HG02885 (cell line): ENCODE measurements around the gene MPPED2.

ENCODE experiments used
- ATAC-seq: cut with Tn5 transposase; IDR thresholded peaks from one replicate; pipeline ENCODE4 v1.9.1; 2021; ENCODE audit warnings: mild to moderate bottlenecking; ENCODE audit not compliant: unreplicated experiment, poor library complexity

MPPED2 gene

GRCh38 chr11:30458541-30458940 is 127.6 kb downstream of the MPPED2 start:
- no peak for ATAC-seq

GRCh38 chr11:30457087-30457486 is 129.1 kb downstream of the MPPED2 start:
- ATAC-seq, result no peak

- ATAC-seq, result no peak
Measured at GRCh38 chr11:30455025-30455424, 131.1 kb downstream of the MPPED2 start.

- no peak for ATAC-seq
Measured at GRCh38 chr11:30454541-30454940, 131.6 kb downstream of the MPPED2 start.

GRCh38 chr11:30454111-30454510 is 132.0 kb downstream of the MPPED2 start:
- no peak for ATAC-seq

GRCh38 chr11:30453705-30454104 is 132.4 kb downstream of the MPPED2 start:
- ATAC-seq, result no peak

GRCh38 chr11:30452842-30453241 is 133.3 kb downstream of the MPPED2 start:
- ATAC-seq, result no peak

GRCh38 chr11:30452114-30452513 is 134.0 kb downstream of the MPPED2 start:
- no peak for ATAC-seq

GRCh38 chr11:30451626-30452025 is 134.5 kb downstream of the MPPED2 start:
- no peak for ATAC-seq

GRCh38 chr11:30451167-30451566 is 135.0 kb downstream of the MPPED2 start:
- ATAC-seq, result no peak

GRCh38 chr11:30447058-30447640 is 139.0 kb downstream of the MPPED2 start:
- ATAC-seq, result no peak

- ATAC-seq, result no peak
Measured at GRCh38 chr11:30446520-30446919, 139.6 kb downstream of the MPPED2 start.

- ATAC-seq, result no peak
Measured at GRCh38 chr11:30445056-30445455, 141.1 kb downstream of the MPPED2 start.

- ATAC-seq, result no peak
Measured at GRCh38 chr11:30440510-30440909, 145.6 kb downstream of the MPPED2 start.

GRCh38 chr11:30436801-30437200 is 149.4 kb downstream of the MPPED2 start:
- ATAC-seq, result no peak

- no peak for ATAC-seq
Measured at GRCh38 chr11:30435488-30435887, 150.7 kb downstream of the MPPED2 start.

GRCh38 chr11:30434901-30435300 is 151.3 kb downstream of the MPPED2 start:
- ATAC-seq, result no peak

- ATAC-seq, result no peak
Measured at GRCh38 chr11:30433831-30434230, 152.3 kb downstream of the MPPED2 start.

- no peak for ATAC-seq
Measured at GRCh38 chr11:30432716-30433115, 153.4 kb downstream of the MPPED2 start.

GRCh38 chr11:30432178-30432577 is 154.0 kb downstream of the MPPED2 start:
- ATAC-seq, result peak; percentile 81

GRCh38 chr11:30431127-30431814 is 154.9 kb downstream of the MPPED2 start:
- ATAC-seq, result peak; percentile 40

GRCh38 chr11:30429550-30429949 is 156.6 kb downstream of the MPPED2 start:
- no peak for ATAC-seq
